HG02973 (cell line): ENCODE results near the gene NBPF1.
"Not testable (repeated sequence)": the region's sequence is repeated elsewhere in the genome, so short reads cannot be mapped to it uniquely, and the experiment has no call there.

Source experiments
- ATAC-seq: cut with Tn5 transposase; IDR thresholded peaks from one replicate; pipeline ENCODE4 v1.9.1; 2021; ENCODE audit warnings: moderate library complexity; ENCODE audit not compliant: unreplicated experiment

The NBPF1 gene

GRCh38 chr1:16642025-16642966 is 28.9 kb upstream of the NBPF1 start:
- ATAC-seq: not testable (repeated sequence)

GRCh38 chr1:16641159-16641975 is 28.0 kb upstream of the NBPF1 start:
- not testable (repeated sequence) for ATAC-seq

- ATAC-seq: not testable (repeated sequence)
Observed at GRCh38 chr1:16639091-16640031, 26.0 kb upstream of the NBPF1 start.

GRCh38 chr1:16637941-16638778 is 24.8 kb upstream of the NBPF1 start:
- not testable (repeated sequence) for ATAC-seq

GRCh38 chr1:16636551-16637195 is 23.3 kb upstream of the NBPF1 start:
- not testable (repeated sequence) for ATAC-seq

- ATAC-seq: not testable (repeated sequence)
Observed at GRCh38 chr1:16635959-16636358, 22.6 kb upstream of the NBPF1 start.

GRCh38 chr1:16633540-16634282 is 20.3 kb upstream of the NBPF1 start:
- ATAC-seq: not testable (repeated sequence)

GRCh38 chr1:16632044-16632850 is 18.9 kb upstream of the NBPF1 start:
- not testable (repeated sequence) for ATAC-seq

GRCh38 chr1:16631248-16632043 is 18.1 kb upstream of the NBPF1 start:
- ATAC-seq: no peak

- ATAC-seq: no peak
Observed at GRCh38 chr1:16630661-16631247, 17.4 kb upstream of the NBPF1 start.

- not testable (repeated sequence) for ATAC-seq
Observed at GRCh38 chr1:16629916-16630530, 16.7 kb upstream of the NBPF1 start.

GRCh38 chr1:16628361-16629111 is 15.2 kb upstream of the NBPF1 start:
- ATAC-seq: no peak

GRCh38 chr1:16626409-16626983 is 13.1 kb upstream of the NBPF1 start:
- not testable (repeated sequence) for ATAC-seq

GRCh38 chr1:16625497-16626408 is 12.4 kb upstream of the NBPF1 start:
- no peak for ATAC-seq
